Heart right ventricle (tissue), 16 donors: ENCODE data around the gene CEP55. TPM values are rescaled to one million over a fixed set of nuclear protein-coding genes. Genes with fewer than 3 reads are reported as not detected.

Source experiments
- ATAC-seq, 8 donors: fragments of 200-7000 bp; cut with Tn5 transposase; one replicate each; pipeline ENCODE4 v1.9.1; 2020; ENCODE audit warnings: mild to moderate bottlenecking in 8 of 8, moderate library complexity in 8 of 8, moderate number of reproducible peaks in 1 of 8
- DNase-seq, 2 donors: peaks; one replicate each; pipeline ENCODE4 v3.0.0-alpha.2; 2020
- H3K27ac ChIP-seq, 10 donors: fragments of 200-600 bp; sonication (generic) in 2 of 10; one replicate each; pipeline versions ENCODE4 v1.5.0 to v1.8.0; 2020 to 2022; ENCODE audit warnings: mild to moderate bottlenecking in 3 of 10
- H3K27me3 ChIP-seq, 7 donors: fragments of 200-600 bp; one replicate each; pipeline ENCODE4 v1.8.0; 2021 to 2022; ENCODE audit warnings: mild to moderate bottlenecking in 2 of 7
- H3K36me3 ChIP-seq, 9 donors: fragments of 200-600 bp; sonication (generic) in 1 of 9; one replicate each; pipeline versions ENCODE4 v1.5.0 to v1.8.0; 2020 to 2022; ENCODE audit warnings: mild to moderate bottlenecking in 2 of 9
- H3K4me1 ChIP-seq, 9 donors: fragments of 200-600 bp; sonication (generic) in 1 of 9; one replicate each; pipeline versions ENCODE4 v1.5.0 to v1.8.0; 2020 to 2022; ENCODE audit warnings: mild to moderate bottlenecking in 4 of 9
- H3K4me3 ChIP-seq, 10 donors: fragments of 200-600 bp; sonication (generic) in 2 of 10; one replicate each; pipeline versions ENCODE4 v1.5.0 to v1.8.0; 2020 to 2022; ENCODE audit warnings: mild to moderate bottlenecking in 7 of 10, moderate library complexity in 2 of 10
- H3K9me3 ChIP-seq, 11 donors: fragments of 200-600 bp in 10 of 11; sonication (generic) in 2 of 11; one replicate each; pipeline versions ENCODE4 v1.5.0 to v1.8.0; 2013 to 2022; ENCODE audit warnings: mild to moderate bottlenecking in 2 of 11, control low read depth in 1 of 11, moderate library complexity in 1 of 11
- CTCF ChIP-seq, 9 donors: fragments of 200-600 bp; sonication (generic) in 2 of 9; IDR thresholded peaks; one replicate each; pipeline versions ENCODE4 v1.5.0 to v1.8.0; 2021 to 2022; ENCODE audit warnings: antibody characterized with exemption in 9 of 9, mild to moderate bottlenecking in 5 of 9, moderate library complexity in 1 of 9
- WGBS, 2 donors: extraction: QIAGEN DNeasy Blood & Tissue Kit; methylation state at CpG; one replicate each; pipeline ENCODE4 v1.1.7; 2013; ENCODE audit warnings: inconsistent platforms in 1 of 2; 5-methylcytosine and 5-hydroxymethylcytosine counted together
- intact Hi-C, 10 donors: fragments of 100-400 bp; cut with DNase I; formaldehyde crosslinking; loops; one replicate each; pipeline versions ENCODE4 v1.11.1 to v1.14.2; 2022
- long read RNA-seq, 3 donors: library from polyadenylated mRNA; unstranded; transcript quantifications; one replicate each; pipeline ENCODE4 v2.0.0, GENCODE V29; 2020 to 2021
- polyA plus RNA-seq, 2 donors: library from polyadenylated mRNA; stranded (reverse); fragments of 200-250 nt; gene quantifications; one replicate each; pipeline ENCODE4 v1.2.3, GENCODE V29; 2013
- total RNA-seq, 10 donors: library from RNA; stranded (reverse); fragmentation: NEBNext Ultra II Directional in 3 of 10; extraction: Animal tissue kit (Norgen Biotek cat#: 25700) in 3 of 10; gene quantifications; one replicate each; pipeline versions ENCODE4 v1.2.1 to v1.2.4, GENCODE V29; 2021 to 2023
- donor health status: Arrhythmogenic right ventricular cardiomyopathy.
- donor health status: ischemic (EF 13 %, LVEDD 7.1; RV severe dilation, severe dysfunction).
- donor health status: healthy with polysubstance abuse.
- donor health status: DM: no; HTN: yes; CAD: no.
- donor health status: DM: no; HTN: no; CAD: no.
- donor health status: ischemic (EF 25% LVEDD 6.9; RV normal size, moderate dysfunction).
- donor health status: ischemic (EF 25% LVEDD 5.7; RV mildly dilated, moderate dysfunction).
- donor health status: healthy.
- donor health status: DM: yes; HTN: yes; CAD: no.
- donor health status: Ischemic cardiomyopathy.
- donor health status: ischemic (EF 35%, LVEDD 5.7; RV mildly dilated, moderate dysfunction).
- donor health status: nonischemic (EF 11% LVEDD 7.7; RV severe dilation, severe dysfunction).
- donor health status: DM: yes; HTN: yes; CAD: no.
- donor health status: PGD.
- donor health status: ischemic (EF 29% LVEDD 5.4; RV normal size, mild dysfunction).
- donor health status: nonischemic (EF 23%, LVEDD 6.1; RV moderate dilation, normal function).

The CEP55 gene
- total RNA-seq = 1 to 10 TPM in 2 of 10 donors, under 1 TPM in 5, not detected in 3; 0.13 to 4.4 (median 0.51) TPM
- under 1 TPM; 0.20 to 0.22 TPM for polyA plus RNA-seq
- long read RNA-seq, donor 1, partial matches to known transcripts = 0 of 2 reads
- long read RNA-seq, donor 1, other reads (novel, unspliced or antisense) = 0 of 2 reads
- long read RNA-seq, donor 2 = 0 reads
- long read RNA-seq, donor 3 = 0 reads

- peak within 1 kb of the TSS in 7 of 10 donors; percentile 3 to 68 (median 52) for H3K27ac ChIP-seq
- H3K27me3 ChIP-seq = no peaks in the 10 kb centered on the region
- TF ChIP-seq CTCF (IDR thresholded peaks at IDR 0.05) = no peak
- H3K36me3 ChIP-seq = no peaks in the 10 kb centered on the region
- H3K4me3 ChIP-seq = peak within 1 kb of the TSS; percentile 45 to 92 (median 68)
- H3K4me1 ChIP-seq = peaks cover 0 to 19% (median 5%) of the 10 kb centered on the region in 9 donors
- ATAC-seq (peak; percentile 100), DNase-seq (peak; percentile 94 to 96)
- H3K9me3 ChIP-seq = no peaks in the 10 kb centered on the region
- intact Hi-C loops = no loop called here
- 1 to 2% methylated on average over 66 to 68 of the region's 68 CpGs for WGBS, 2 donors
Measured at GRCh38 chr10:93496322-93497041, at the start of gene CEP55. CEP55 (plus strand) TSS chr10:93496612; CDS start chr10:93500052, 3,440 bp downstream.

GRCh38 chr10:93447019-93447418 lies 49.4 kb upstream of the CEP55 start:
- H3K36me3 ChIP-seq = peaks cover 0 to 51% (median 11%) of the 10 kb centered on the region in 9 donors
- ATAC-seq (no peak), DNase-seq (no peak)
- no peaks in the 10 kb centered on the region for H3K27me3 ChIP-seq
- no peak overlapping the region for H3K27ac ChIP-seq
- WGBS, 2 donors = 68 to 75% methylated on average over 6 of the region's 6 CpGs
- no peak overlapping the region for H3K4me3 ChIP-seq
- no peaks in the 10 kb centered on the region for H3K9me3 ChIP-seq
- intact Hi-C loops = no loop called here
- no peak for TF ChIP-seq CTCF (IDR thresholded peaks at IDR 0.05)
- H3K4me1 ChIP-seq = peaks cover 0 to 42% (median 23%) of the 10 kb centered on the region in 9 donors

DNA sequence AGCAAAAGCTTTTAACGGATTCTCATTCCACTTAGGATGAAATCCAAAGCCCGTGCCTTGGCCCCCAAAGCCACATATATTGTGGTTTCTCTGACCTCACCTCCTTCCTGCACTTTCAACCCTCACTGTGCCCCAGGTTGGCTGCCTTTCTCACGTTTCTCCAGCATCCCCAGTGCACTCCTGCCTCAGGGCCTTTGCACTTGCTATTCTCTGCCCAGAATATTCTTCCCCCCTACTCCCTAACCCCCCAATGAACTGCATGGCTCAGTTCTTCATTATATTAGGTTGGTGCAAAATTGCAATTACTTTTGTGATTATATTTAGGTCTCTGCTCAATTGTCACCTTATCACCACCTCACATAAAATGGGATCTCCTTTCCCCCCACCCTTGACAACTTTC lies 48.4 kb upstream of the CEP55 start:
- no peak for TF ChIP-seq CTCF (IDR thresholded peaks at IDR 0.05)
- intact Hi-C loops = no loop called here
- no peaks in the 10 kb centered on the region for H3K27me3 ChIP-seq
- WGBS, 2 donors = 55 to 84% methylated on average over 3 of the region's 3 CpGs
- H3K4me1 ChIP-seq = peaks cover 0 to 35% (median 22%) of the 10 kb centered on the region in 9 donors
- ATAC-seq = no peak
- peaks cover 0 to 53% (median 11%) of the 10 kb centered on the region in 9 donors for H3K36me3 ChIP-seq
- DNase-seq = no peak
- no peaks in the 10 kb centered on the region for H3K9me3 ChIP-seq
- no peak overlapping the region for H3K4me3 ChIP-seq
- no peak overlapping the region for H3K27ac ChIP-seq

DNA sequence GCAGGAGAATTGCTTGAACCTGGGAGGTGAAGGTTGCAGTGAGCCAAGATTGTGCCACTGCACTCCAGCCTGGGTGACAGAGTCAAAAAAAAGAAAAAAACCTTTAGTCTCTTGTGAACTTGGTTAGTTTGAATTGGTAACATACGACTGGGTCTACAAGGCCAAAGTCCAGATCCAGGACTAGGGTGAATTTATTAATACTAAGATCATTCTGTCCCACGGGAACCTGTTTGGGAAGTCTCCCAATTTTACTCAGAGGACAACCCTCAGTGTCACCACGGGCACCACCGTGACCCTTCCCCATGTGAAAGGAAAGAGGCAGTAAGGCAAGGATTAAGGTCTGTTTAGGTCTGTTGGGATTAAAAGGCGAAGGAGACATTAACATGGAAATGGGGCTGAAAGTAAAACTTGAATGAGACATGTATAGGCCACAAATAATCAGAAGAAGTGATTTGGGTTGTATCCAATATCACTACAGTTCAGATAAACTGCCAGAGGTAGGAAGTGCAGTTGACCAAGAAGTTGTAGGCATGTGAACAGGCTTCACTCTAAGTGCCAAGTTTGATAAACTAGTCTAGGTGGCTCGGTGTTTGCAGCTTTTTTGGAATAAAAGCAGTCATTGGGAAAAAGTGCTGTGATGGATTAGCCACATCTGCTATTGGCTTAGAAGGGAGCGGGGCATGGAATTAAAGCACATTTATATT lies 45.0 kb upstream of the CEP55 start:
- intact Hi-C loops = no loop called here
- no peaks in the 10 kb centered on the region for H3K9me3 ChIP-seq
- H3K4me1 ChIP-seq = peaks cover 0 to 13% (median 5%) of the 10 kb centered on the region in 9 donors
- H3K27ac ChIP-seq = peak overlapping the region in 2 of 10 donors; percentile 8 to 12
- DNase-seq (no peak), ATAC-seq (no peak)
- H3K36me3 ChIP-seq = peaks cover 0 to 66% (median 17%) of the 10 kb centered on the region in 9 donors
- H3K27me3 ChIP-seq = no peaks in the 10 kb centered on the region
- 62 to 65% methylated on average over 7 of the region's 7 CpGs for WGBS, 2 donors
- no peak overlapping the region for H3K4me3 ChIP-seq
- TF ChIP-seq CTCF (IDR thresholded peaks at IDR 0.05) = no peak
